ENCODE data around the gene SOBP.

- TF ChIP-seq CTCF (IDR thresholded peaks at IDR 0.05 in 4 of 5, conservative IDR thresholded peaks at IDR 0.05 in 1 of 5) (no peak), POLR2A (IDR thresholded peaks at IDR 0.05) (no peak)
Observed at GRCh38 chr6:107473660-107474059, 16.3 kb upstream of the SOBP start.

Measured in gastrocnemius medialis (tissue), 4 donors.